ENCODE results near the gene SLC2A13.

- no peak for TF ChIP-seq CTCF (conservative IDR thresholded peaks at IDR 0.05; ENCODE audit: low read length)
- TF ChIP-seq EZH2phosphoT487 (IDR thresholded peaks at IDR 0.05; ENCODE audit: borderline replicate concordance): no peak
Measured at GRCh38 chr12:39771456-39771855, 334.4 kb downstream of the SLC2A13 start.
